CD4-positive, alpha-beta T cell treated with Interleukin-6 at 100 ng/mL for 8 hours (primary cell): ENCODE data around the gene KLF11.
A peak's percentile ranks its signal among the peaks of the same experiment; 100 is the strongest.

ENCODE experiments used
- DNase-seq: peaks from one replicate; pipeline ENCODE4 v3.0.0-alpha.2; 2020; ENCODE audit warnings: mixed read lengths, low spot score

Gene KLF11

DNA sequence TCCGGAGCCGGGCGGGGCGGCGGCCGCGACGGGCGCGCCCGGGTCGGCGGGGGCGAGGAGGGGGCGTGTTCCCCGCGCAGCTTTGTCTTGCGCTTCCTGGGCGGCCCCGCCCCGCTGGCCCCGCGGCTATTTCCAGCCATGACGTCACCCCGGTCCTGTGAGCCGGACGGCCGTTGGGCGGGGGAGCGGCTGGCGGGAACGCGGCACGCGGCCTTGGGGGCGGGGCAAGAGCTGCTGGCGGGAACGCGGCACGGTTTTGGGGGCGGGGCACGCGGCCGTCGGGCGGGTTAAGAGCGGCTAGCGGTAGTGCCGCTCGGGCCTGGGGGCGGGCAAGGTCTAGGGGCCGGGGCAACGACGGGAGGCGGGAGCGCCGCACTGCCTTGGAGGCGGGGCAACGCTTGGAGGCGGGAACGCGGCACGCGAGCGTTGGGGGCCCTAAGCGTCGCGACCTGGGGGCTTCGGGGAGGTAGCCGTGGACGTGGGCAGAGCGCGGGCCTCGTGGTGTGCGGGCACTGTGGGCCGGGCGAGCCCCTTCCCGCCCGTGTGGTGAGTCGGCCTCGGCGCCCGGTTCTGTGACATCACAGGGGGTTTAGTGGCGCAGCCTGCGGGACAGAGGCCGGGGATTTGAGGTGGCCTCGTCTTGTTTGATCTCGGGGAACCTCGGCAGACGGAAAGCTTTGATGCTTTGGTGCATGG, 704 bp downstream of the KLF11 start:
- DNase-seq: peak; percentile 88

DNA sequence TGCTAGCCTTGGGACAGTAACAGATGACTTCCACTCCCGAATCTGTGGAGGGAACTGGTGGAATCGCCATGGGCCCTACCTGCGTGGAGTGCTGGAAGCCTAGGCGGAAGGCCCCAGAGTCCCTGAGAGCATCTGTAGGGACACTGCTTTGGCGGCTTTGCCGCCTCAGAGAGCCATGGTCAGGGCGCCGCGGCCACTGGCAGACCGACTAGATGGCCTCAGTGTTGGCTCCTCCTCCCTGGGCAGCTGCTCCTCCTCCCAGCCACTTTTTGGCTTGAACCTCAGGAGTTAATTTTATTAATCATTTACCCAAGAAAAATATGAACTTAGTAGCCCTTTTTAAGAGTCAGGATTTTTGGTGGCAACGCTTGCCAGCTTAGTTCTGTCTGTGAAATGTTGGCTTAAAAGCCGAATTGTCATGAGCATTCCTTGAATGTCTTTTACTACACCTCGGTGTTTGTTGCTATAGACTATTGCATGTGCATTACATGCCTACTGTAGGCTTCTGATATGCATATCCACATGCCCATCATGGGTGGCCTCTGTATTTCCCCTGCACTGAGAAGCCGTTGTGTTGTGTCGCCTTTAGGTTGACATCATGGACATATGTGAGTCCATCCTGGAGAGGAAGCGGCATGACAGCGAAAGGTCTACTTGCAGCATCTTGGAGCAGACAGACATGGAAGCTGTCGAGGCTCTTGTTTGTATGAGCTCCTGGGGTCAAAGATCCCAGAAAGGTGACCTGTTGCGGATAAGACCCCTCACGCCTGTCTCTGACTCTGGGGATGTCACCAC, 2.4 kb downstream of the KLF11 start:
- no peak for DNase-seq

DNA sequence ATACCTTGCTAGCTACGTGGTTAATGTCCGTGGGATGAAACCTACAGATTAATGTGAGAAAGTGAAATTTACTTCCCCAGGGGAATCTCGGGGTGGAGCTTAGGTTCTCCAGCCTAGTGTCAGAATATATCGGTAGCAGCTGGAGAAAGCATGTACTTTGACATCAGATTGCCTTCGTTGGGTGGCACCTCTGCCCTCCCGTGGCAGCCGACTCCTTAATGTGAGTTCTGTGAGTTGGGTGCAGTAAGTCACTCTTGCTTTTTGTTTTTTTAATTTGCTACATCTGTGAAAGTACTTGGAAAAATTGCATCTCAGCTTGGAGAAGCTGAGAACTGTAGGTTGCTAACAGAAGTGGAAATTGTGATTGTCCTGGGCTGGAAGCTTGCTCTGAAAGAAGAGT, 3.6 kb downstream of the KLF11 start:
- DNase-seq: no peak

DNA sequence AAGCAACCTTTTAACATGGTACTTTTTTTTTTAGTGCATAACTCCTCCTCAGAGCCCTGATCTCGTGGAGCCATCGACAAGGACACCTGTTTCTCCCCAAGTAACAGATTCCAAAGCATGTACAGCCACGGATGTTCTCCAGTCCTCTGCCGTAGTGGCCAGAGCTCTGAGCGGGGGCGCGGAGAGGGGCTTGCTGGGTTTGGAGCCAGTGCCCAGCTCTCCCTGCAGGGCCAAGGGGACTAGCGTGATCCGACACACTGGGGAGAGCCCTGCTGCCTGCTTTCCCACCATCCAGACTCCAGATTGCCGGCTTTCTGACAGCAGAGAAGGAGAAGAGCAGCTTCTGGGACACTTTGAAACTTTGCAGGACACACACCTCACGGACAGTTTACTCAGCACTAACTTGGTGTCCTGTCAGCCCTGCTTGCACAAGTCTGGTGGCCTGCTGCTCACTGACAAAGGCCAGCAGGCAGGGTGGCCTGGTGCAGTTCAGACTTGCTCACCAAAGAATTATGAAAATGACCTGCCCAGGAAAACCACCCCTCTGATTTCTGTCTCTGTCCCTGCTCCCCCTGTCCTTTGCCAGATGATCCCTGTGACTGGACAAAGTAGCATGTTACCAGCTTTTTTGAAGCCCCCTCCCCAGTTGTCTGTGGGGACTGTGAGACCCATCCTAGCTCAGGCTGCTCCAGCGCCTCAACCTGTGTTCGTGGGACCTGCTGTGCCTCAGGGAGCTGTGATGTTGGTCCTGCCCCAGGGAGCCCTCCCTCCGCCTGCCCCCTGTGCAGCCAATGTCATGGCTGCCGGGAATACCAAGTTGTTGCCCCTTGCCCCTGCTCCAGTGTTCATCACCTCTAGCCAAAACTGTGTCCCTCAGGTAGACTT, 4.5 kb downstream of the KLF11 start:
- no peak for DNase-seq

DNA sequence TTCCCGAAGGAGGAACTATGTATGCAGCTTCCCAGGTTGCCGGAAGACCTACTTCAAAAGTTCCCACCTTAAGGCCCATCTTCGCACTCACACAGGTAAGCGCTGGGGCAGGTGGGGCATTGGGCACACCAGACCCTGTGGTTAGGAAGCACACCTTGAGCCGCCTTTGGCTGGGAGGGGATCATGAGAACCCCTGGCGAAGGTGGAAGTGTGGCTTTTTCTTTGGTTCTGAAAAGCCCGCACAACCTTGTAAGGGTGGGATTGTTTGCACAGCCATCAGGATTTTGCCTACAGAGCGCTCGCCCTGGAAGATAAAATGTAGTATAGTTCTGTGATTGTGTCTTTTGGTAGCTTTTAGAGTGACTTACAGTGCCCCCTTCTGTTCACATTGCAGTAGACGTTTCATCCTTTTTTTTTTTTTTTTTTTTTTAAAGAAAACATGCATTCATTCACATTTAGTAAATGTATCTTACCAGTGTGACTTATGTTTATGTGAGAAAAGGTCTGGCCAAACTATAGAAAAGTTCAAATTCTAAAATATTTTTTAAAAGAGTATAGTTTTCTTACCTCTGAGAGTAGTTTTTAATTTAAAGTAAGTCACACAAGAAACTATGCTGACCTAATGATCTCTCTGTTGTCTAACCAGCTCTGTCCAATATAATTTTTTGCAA, 5.3 kb downstream of the KLF11 start:
- peak; percentile 51 for DNase-seq

DNA sequence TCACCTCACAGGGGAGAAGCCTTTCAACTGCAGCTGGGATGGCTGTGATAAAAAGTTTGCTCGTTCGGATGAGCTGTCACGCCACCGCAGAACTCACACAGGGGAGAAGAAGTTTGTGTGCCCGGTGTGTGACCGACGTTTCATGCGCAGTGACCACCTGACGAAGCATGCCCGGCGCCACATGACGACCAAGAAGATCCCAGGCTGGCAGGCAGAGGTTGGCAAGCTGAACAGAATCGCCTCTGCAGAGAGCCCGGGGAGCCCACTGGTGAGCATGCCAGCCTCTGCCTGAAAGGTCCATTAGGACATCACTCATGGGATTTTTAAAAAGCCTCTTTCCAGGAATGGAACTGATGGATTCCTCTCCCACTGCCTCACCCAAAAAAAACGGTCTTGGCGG, 8.9 kb downstream of the KLF11 start:
- DNase-seq: no peak

DNA sequence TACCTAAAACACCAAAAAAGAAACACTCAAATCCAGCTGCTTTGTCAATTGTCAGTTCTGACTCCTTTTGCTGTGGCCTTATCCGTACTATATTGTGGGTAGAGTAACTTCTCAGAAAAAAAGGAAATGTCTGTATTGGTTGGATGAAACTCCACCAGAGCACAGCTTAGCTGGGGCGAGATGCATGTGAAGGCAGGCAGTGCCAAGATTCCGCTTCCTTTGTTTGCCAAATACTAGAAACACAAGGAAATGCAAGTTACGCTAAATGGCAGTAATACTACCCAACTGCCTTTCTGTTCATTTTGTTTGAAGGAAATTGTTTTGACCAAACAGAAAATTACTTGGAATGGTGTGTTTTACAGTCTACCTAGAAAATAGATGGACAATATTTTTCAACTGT, 10.0 kb downstream of the KLF11 start:
- no peak for DNase-seq

DNA sequence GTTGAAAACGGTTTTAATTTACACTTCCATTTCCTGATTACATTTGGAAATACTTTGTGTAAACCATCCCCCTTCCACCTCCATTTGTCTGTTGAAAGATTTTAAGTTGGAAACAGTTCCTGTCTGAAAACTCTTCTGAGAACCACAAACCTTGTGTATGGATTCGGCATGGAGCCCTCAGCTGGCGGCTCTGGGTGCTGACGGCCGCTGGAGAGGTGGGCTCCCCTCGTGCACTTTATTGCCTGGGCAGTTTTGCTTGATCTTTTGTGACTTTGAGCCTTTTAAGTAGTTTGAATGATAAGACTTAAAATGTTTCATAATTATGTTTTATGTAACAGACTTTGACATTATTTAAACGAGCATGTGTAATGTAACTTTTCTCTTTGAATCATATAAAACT, 11.1 kb downstream of the KLF11 start:
- DNase-seq: no peak

DNA sequence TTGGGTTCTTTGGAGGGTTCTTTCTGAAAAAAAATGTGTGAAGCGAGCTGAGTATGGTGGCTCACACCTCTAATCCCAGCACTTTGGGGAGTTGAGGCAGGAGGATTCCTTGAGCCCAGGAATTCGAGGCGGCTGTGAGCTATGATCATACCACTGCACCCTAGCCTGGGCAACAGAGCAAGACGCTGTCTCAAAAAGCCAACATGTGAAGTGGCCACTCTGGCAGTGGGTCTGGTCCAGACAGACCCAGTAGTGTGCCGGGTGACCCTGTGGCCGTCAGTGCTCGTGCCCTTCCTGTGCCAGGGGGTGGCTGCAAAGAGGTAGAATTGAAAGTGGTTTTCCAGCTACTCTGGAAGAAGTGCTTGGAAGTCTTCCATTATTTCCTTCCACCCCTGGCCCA, 11.6 kb downstream of the KLF11 start:
- no peak for DNase-seq

DNA sequence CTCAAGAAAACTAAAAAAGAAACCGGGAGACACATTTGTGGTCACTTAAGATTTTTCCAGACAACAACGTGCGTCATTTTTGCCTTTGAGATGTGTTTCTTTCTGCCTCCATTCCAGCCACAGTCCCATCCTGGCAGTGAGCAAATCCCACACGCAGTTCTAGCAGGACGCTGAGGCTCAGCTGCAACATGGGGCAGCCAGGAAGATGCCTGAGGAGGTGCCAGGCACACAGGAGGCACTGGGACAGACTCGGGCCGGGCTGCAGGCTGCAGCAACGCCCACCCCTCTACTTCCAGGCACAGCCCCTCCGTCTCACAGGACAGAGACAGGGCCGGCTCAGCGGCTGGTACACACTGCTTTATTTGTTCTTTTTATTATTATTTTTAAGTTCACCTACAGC, 13.1 kb downstream of the KLF11 start:
- no peak for DNase-seq

DNA sequence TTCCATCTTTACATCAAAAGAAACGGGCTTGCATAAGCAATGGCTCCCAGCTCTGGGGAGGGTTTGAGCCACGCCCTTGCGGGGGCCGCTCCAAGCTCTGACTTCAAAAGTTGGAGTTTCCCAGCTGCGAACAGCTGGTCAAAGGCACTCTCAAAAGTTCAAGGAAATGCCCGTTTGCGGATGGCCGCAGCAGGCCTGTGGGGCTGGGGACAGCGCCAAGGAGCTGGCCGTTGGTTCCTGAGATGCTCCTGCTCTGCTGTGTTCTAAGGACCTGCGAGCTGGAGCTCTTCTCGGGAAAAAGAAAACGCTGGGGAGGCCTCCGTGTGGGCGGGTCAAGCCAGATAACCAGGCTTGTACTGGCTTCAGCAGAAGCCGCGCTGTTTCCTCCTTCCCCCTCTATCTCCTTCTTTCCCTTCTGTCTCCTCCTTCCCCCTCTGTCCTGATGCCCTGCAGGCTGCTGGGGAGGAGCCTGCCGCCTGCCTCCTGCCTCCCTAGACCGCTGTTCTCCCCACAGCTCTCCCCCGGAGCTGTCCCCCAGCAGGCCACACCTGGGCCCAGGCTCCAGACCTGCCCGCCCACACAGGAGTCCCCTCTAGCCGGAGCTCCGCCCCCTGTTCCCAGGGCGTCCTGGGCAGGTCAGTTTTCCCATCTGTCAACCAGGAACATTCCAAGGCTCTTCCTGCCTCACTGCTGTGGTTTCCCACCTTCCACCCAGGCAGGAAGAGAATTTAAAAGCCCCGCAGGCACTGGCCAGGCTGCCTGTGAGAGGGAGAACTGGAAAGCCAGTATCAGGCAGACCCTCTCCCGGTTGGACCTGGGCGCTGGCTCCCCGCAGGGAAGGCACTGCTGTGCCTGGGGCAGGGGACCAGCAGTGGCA, 14.1 kb downstream of the KLF11 start:
- DNase-seq: no peak

DNA sequence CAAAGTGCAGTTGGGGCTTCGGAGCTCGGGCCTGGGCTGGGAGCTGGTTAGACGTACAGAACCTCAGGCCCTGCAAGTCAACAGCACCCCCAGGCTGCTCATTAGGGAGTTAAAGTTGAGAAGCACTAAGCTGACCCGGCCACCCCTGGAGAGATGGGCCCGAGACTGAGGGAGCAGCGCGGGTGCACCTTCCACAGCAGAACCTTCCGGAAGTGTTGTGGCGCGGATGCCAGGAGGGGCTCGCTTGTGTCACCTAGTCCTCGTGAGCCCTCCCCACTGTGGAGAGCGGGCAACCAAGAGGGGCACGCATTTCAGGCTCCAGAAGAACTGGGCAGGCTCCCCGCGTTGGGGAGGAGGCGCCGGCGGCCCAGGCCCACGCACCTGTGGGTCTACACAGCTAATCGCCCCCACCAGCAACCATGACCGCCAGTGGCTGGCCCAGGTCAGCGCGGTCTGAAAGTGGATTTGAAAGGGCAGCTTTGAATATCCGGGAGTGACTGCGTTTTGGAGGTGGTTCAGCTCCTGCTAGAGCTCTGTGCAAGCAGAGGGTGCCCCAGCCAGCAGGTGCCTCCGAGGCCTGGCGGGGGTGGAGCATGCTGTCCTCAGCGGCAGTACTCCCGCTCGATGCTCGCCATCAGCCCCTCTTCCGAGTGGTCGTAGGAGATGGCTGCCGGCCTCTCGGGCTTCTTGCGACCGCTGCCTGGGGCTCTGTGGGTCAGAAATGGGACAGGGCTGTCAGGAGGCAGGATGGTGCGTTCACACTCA, 15.1 kb downstream of the KLF11 start:
- no peak for DNase-seq

DNA sequence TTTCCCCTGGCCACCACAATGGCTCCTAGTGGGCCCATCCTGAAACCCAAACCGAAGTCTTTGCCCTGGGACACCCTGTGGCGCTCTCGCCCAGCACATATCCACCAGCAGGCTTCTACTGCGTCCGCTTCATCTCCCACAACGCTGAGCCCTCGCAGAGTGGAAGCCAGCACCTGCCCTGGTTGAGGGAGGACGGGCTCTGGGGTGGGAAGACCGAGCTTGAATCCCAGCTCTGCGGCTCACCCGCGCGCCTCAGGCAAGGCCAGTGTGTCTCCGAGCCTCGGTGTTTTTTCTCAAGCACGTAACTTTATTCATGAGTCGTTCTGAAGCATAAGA, 15.6 kb downstream of the KLF11 start:
- DNase-seq: no peak

DNA sequence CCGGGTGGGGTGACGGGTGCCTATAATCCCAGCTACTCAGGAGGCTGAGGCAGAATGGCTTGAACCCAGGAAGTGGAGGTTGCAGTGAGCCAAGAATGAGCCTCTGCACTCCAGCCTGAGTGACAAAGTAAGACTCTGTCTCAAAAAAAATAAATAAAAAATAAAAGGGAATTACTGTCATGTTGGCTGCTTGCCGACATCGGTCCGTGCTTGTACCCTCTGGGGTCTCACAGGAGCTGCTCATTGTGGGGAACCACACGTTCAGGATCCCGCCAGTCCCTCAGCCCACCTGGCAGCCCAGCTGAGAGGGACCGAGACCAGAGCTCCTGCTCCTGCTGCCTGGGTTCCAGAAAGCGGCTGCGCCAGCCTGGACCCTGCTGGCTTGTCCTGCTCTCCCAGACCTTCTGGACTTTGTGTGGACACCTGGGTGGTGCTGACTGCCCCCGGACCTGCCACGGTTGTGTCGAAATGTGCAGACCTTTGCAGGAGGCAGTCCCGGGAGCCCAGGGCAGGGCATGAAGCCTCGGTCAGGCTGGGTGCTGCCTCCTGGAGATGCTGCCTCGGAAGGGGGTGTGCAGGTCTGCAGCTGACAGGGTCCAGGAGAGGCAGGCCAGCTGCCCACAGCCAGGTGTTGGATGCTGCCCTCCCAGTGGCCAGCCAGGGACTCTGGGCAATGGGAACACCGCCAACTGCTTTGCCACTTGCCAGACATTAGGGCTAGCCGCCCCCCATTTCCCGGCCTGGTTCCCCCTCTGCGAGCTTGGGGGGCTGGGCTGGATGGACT, 16.4 kb downstream of the KLF11 start:
- DNase-seq: no peak

DNA sequence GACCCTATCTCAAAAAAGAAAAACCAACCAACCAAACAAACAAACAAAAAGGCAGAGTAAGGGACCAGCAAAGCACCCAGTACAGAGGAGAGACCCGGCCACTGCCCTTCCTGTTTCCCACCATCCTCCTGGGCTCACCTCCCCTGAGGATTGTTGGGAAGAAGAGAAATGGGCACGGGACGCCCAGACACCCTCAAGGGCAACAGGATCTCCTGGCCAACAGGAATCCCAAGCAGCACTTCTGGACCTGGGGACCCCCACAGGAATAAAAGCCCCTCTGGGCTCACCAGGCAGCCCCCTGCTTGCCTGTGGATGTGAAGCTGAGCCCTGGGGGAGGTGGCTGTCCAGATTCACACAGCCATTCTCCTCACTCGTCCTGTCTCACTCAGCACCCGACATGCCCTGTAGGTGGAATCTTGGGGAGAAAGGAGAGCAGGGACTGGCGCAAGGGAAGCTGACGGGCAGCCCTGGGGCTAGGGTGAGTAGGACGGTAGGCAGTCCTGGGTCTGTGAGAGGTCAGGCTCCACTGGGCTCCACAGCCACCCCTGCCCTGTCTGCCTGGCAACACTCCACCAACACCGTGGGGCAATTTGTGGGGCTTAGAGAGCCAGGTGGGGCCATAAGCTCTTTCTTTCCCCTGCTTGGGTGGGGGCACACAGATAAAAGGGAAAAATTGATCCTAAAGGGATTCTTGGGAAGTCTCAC, 18.0 kb downstream of the KLF11 start:
- no peak for DNase-seq

DNA sequence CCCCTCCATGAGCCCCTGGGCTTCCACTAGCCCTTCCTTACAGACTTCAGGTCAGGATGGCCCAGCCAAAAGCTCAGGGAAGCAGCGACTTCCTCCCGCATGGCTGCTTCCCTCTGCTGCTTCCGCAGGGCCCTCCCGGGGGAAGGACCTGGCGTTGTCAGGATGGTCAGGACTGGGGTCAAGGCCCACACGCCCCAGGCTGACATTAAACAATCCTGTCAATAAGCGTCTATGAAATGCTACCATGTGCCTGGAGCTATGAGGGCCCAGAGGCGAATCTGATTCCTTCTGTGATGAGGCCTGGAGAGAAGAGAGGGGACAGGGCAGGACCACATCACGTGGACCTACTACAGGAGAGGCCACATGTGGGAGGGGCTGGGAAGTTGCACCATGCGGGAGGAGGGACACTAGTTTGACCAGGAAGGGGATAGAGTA, 19.6 kb downstream of the KLF11 start:
- DNase-seq: no peak

DNA sequence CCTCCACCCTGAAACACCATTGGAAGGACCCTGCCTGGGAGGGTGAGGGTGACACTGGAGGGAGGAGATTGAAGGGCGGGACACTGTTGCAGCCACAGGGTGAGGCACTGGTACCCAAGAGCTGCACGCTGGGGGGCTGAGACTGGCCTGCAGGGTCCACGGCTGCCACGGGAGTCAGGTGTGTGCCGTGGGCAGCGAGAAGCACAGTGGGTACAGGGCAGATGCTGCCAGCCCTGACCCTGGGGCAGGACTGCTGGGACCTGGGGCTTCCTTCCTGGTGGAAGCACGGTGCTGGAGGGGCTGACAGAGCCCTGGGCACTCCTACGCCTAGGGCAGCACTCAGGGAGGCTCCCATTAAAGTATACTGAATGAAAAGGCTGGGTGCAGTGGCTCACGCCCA, 20.2 kb downstream of the KLF11 start:
- DNase-seq: no peak

DNA sequence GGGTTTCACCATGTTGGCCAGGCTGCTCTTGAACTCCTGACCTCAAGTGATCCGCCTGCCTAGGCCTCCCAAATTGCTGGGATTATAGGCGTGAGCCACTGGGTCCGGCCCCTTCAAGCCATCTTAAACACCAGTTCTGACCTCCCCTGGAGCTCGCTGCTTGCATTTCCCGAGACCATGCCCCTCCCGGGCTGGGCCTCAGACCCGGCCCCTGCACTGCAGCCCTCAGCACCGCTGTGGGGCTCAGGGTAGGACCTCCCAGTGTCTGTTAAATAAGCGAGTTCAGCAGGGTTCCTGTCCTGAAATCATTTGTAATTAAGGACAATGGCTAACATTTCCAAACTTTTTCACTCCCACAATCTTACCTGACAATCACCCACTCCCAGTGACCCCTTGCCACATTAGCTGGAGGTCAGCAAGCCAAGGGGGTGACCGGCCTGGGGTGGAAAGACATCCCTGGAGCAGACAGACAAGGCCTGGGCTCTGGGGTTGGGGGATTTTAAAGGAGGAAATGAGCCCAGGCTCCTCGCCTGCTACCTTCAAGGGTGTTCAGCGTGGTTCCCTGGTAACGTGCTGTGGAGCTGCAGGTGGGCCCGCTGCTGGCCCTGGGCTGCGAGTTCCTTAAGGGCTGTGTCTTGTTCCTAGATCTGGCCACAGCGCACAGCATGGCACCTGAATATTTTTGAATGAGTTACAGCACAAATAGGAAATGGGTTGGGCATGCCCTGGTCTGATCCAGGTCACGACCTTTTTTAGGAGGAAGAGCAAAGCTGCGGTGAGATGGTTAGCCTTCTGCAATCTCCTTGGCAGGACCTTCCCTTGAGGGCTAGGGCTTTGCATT, 21.8 kb downstream of the KLF11 start:
- DNase-seq: no peak
